ENCODE measurements around the gene BANP. TPM values are rescaled to one million over a fixed set of nuclear protein-coding genes. Genes with fewer than 3 reads are reported as not detected.

The BANP gene
- total and polyA plus RNA-seq, 2 donors from 2014 or later: 12.4 to 26.3 TPM

DNA sequence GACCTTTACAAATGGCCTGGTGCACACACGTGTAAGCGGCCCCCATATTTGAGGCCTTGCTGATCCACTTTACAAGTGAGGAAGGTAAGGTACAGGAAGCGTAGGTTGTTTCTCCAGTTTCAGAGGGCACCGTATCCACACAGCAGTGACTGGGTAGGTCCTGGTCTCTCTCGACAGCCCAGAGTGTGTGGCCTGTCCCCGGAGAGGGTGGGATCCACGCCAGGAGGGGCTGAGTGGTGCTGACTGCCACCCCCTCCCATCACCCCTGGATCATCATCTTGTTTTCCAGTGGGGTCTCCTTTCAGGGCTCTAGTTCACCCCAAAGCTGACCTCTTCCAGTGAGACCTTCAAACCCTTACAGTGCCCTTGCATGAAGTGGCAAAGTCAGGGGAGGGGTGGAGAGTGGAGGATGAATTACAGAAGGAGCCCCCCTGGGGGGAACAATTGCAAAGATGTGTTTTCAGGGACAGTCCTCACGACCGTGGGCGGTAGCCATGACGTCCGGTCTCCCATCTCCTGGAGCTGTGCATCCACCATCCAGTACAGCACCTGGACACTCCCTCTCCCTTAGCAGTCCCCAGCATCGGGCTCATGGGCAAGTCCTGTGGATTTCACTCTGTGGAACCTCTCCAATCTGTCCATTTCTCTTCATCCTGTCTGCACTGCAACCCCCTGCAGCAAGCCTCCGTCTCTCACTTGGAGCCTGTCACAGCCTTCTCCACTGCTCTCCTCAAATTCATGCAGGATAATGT, 4.5 kb upstream of the BANP start:
- H3K4me3 ChIP-seq (ENCODE audit: low read length in 3 of 3): no peak overlapping the region
- H3K9ac ChIP-seq (ENCODE audit: low read length in 3 of 3): peak overlapping the region in 1 of 3 donors; percentile 8
- no peaks in the 10 kb centered on the region for H3K9me3 ChIP-seq (ENCODE audit: control insufficient read depth in 2 of 3, insufficient read depth in 1 of 3, low read length in 3 of 3)
- no peak for FAIRE-seq
- TF ChIP-seq, protein P1, sequence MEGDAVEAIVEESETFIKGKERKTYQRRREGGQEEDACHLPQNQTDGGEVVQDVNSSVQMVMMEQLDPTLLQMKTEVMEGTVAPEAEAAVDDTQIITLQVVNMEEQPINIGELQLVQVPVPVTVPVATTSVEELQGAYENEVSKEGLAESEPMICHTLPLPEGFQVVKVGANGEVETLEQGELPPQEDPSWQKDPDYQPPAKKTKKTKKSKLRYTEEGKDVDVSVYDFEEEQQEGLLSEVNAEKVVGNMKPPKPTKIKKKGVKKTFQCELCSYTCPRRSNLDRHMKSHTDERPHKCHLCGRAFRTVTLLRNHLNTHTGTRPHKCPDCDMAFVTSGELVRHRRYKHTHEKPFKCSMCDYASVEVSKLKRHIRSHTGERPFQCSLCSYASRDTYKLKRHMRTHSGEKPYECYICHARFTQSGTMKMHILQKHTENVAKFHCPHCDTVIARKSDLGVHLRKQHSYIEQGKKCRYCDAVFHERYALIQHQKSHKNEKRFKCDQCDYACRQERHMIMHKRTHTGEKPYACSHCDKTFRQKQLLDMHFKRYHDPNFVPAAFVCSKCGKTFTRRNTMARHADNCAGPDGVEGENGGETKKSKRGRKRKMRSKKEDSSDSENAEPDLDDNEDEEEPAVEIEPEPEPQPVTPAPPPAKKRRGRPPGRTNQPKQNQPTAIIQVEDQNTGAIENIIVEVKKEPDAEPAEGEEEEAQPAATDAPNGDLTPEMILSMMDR (IDR thresholded peaks at IDR 0.05; ENCODE audit: borderline replicate concordance, extremely low read depth, insufficient read depth): no peak
- peaks cover 0 to 13% (median 9%) of the 10 kb centered on the region in 3 donors for H3K4me1 ChIP-seq (ENCODE audit: control insufficient read depth in 2 of 3, insufficient read depth in 2 of 3, low read depth in 1 of 3, low read length in 3 of 3)
- intact Hi-C loops (cut with DNase I): no loop called here
- peak overlapping the region in 1 of 2 donors; percentile 15 for H3K27ac ChIP-seq (ENCODE audit: low read depth in 2 of 2, low read length in 2 of 2)
- DNase-seq: peak in 2 of 5 donors; percentile 59 to 74
- no peaks in the 10 kb centered on the region for H3K36me3 ChIP-seq (ENCODE audit: control insufficient read depth in 2 of 3, insufficient read depth in 3 of 3, low read length in 3 of 3)
- no peaks in the 10 kb centered on the region for H3K27me3 ChIP-seq (ENCODE audit: control insufficient read depth, insufficient read depth, low read length)

DNA sequence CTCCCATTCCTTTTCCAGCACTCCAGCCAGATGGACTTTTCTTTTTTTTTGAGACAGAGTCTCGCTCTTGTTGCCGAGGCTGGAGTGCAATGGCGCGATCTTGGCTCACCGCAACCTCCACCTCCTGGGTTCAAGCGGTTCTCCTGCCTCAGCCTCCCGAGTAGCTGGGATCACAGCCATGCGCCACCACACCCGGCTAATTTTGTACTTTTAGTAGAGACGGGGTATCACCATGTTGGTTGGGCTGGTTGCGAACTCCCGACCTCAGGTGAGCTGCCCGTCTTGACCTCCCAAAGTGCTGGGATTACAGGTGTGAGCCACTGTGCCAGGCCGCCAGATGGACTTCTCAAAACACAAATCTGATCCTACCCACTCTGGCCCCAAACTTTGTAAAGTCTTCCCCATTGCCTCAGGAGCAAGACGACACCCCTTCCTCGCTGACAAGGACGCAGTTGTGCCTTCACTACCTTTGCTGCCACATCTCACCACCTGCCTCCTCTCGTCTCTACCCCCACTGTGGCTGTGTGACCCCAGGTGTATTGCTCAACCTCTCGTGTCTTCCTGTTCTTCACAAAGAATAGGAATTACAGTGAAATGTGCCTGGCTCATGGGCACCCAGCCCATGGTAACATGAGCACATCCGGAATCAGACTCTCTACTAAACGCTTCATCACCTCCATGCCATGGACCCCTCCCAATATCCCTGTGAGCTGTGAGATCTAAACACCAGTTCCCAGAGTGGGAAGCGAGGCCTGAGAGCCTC, 3.7 kb upstream of the BANP start:
- H3K36me3 ChIP-seq (ENCODE audit: control insufficient read depth in 2 of 3, insufficient read depth in 3 of 3, low read length in 3 of 3): no peaks in the 10 kb centered on the region
- DNase-seq (peak; percentile 46 to 69 (median 56)), FAIRE-seq (no peak)
- peak overlapping the region in 1 of 2 donors; percentile 79 for H3K27ac ChIP-seq (ENCODE audit: low read depth in 2 of 2, low read length in 2 of 2)
- H3K4me1 ChIP-seq (ENCODE audit: control insufficient read depth in 2 of 3, insufficient read depth in 2 of 3, low read depth in 1 of 3, low read length in 3 of 3): peaks cover 0 to 19% (median 16%) of the 10 kb centered on the region in 3 donors
- TF ChIP-seq, protein P1 (IDR thresholded peaks at IDR 0.05; ENCODE audit: borderline replicate concordance, extremely low read depth, insufficient read depth): no peak
- peak overlapping the region in 1 of 3 donors; percentile 19 for H3K4me3 ChIP-seq (ENCODE audit: low read length in 3 of 3)
- H3K9ac ChIP-seq (ENCODE audit: low read length in 3 of 3): peak overlapping the region in 1 of 3 donors; percentile 5
- intact Hi-C loops (cut with DNase I): no loop called here
- no peaks in the 10 kb centered on the region for H3K27me3 ChIP-seq (ENCODE audit: control insufficient read depth, insufficient read depth, low read length)
- no peaks in the 10 kb centered on the region for H3K9me3 ChIP-seq (ENCODE audit: control insufficient read depth in 2 of 3, insufficient read depth in 1 of 3, low read length in 3 of 3)

DNA sequence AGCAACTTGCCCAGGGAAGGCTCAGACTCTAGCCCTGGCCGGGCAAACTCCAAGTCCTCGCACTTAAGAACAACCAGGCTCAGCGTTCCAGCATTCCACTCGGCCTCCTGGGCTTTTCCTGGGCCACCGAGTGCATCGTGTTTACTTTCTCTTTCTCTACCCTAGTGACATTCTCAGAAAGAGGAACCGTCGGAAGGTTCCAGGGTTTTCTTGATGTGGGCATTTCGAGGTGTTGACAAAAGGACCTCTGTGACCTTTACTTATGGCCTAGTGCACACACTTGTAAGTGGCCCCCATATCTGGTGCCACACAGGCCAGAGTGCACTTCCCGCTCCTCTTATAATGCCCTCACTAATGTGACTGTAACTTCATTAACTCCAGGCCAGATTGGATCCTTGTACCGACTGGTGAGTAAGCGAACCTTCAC, 3.1 kb upstream of the BANP start:
- DNase-seq: peak in 1 of 5 donors; percentile 20
- Histone ChIP-seq H3K27ac (ENCODE audit: low read depth in 2 of 2, low read length in 2 of 2) (peak overlapping the region; percentile 49 to 79), H3K9me3 (ENCODE audit: control insufficient read depth in 2 of 3, insufficient read depth in 1 of 3, low read length in 3 of 3) (no peaks in the 10 kb centered on the region), H3K4me3 (ENCODE audit: low read length in 3 of 3) (peak overlapping the region in 1 of 3 donors; percentile 19), H3K27me3 (ENCODE audit: control insufficient read depth, insufficient read depth, low read length) (no peaks in the 10 kb centered on the region), H3K9ac (ENCODE audit: low read length in 3 of 3) (peak overlapping the region in 1 of 3 donors; percentile 5), H3K4me1 (ENCODE audit: control insufficient read depth in 2 of 3, insufficient read depth in 2 of 3, low read depth in 1 of 3, low read length in 3 of 3) (peaks cover 0 to 25% (median 16%) of the 10 kb centered on the region in 3 donors), H3K36me3 (ENCODE audit: control insufficient read depth in 2 of 3, insufficient read depth in 3 of 3, low read length in 3 of 3) (no peaks in the 10 kb centered on the region)
- TF ChIP-seq, protein P1 (IDR thresholded peaks at IDR 0.05; ENCODE audit: borderline replicate concordance, extremely low read depth, insufficient read depth): no peak
- no peak for FAIRE-seq
- intact Hi-C loops (cut with DNase I): no loop called here

Measured in kidney (tissue), 14 donors.